Hippocampal formation (tissue), 2 donors: ENCODE data around the gene RNF182.
"Not testable (repeated sequence)": the region's sequence is repeated elsewhere in the genome, so short reads cannot be mapped to it uniquely, and the experiment has no call there.

ENCODE experiments used
- DNase-seq, 2 donors: peaks; one replicate each; lab custom pipeline; 2025; lab: John Stamatoyannopoulos, UW

The RNF182 gene

GRCh38 chr6:13917141-13917540 is 7.6 kb upstream of the RNF182 start:
- DNase-seq, result no peak

GRCh38 chr6:13918686-13919250 is 6.0 kb upstream of the RNF182 start:
- no peak for DNase-seq

GRCh38 chr6:13919861-13920260 is 4.9 kb upstream of the RNF182 start:
- DNase-seq, result no peak

GRCh38 chr6:13920552-13920951 is 4.2 kb upstream of the RNF182 start:
- no peak for DNase-seq

- DNase-seq, result no peak
Measured at GRCh38 chr6:13922750-13923149, 2.0 kb upstream of the RNF182 start.

- DNase-seq, result no peak
Measured at GRCh38 chr6:13923527-13924145, 1.1 kb upstream of the RNF182 start.

- DNase-seq, result no peak
Measured at GRCh38 chr6:13924146-13924948, 405 bp upstream of the RNF182 start.

GRCh38 chr6:13926378-13926777 is 1.6 kb downstream of the RNF182 start:
- DNase-seq, result no peak

GRCh38 chr6:13927203-13927602 is 2.5 kb downstream of the RNF182 start:
- DNase-seq, result no peak

GRCh38 chr6:13929196-13929595 is 4.4 kb downstream of the RNF182 start:
- no peak for DNase-seq

- DNase-seq, result no peak
Measured at GRCh38 chr6:13931797-13932402, 7.1 kb downstream of the RNF182 start.

- no peak for DNase-seq
Measured at GRCh38 chr6:13932785-13933184, 8.0 kb downstream of the RNF182 start.

- no peak for DNase-seq
Measured at GRCh38 chr6:13934721-13935120, 10.0 kb downstream of the RNF182 start.

GRCh38 chr6:13935190-13935880 is 10.6 kb downstream of the RNF182 start:
- no peak for DNase-seq

GRCh38 chr6:13935881-13936261 is 11.1 kb downstream of the RNF182 start:
- not testable (repeated sequence) for DNase-seq

- DNase-seq, result no peak
Measured at GRCh38 chr6:13941902-13942301, 17.1 kb downstream of the RNF182 start.

- no peak for DNase-seq
Measured at GRCh38 chr6:13943943-13944342, 19.2 kb downstream of the RNF182 start.

- DNase-seq, result no peak
Measured at GRCh38 chr6:13946506-13946905, 21.8 kb downstream of the RNF182 start.

- DNase-seq, result no peak
Measured at GRCh38 chr6:13947611-13948178, 22.9 kb downstream of the RNF182 start.

GRCh38 chr6:13952101-13952500 is 27.3 kb downstream of the RNF182 start:
- no peak for DNase-seq

GRCh38 chr6:13953061-13953705 is 28.4 kb downstream of the RNF182 start:
- DNase-seq, result no peak
